Esophagus (tissue), 2 donors: Measurements from ENCODE around the gene SLC24A4. TPM values are rescaled to one million over a fixed set of nuclear protein-coding genes. Genes with fewer than 3 reads are reported as not detected.

Experiments used
- H3K27ac ChIP-seq, 2 donors: one replicate each; pipeline ENCODE4 v1.5.1; 2013; ENCODE audit warnings: low read depth in 2 of 2, mild to moderate bottlenecking in 2 of 2, inconsistent platforms in 1 of 2, low read length in 1 of 2, moderate library complexity in 1 of 2
- H3K27me3 ChIP-seq, 2 donors: one replicate each; pipeline ENCODE4 v1.6.1; 2013; ENCODE audit warnings: low read length in 2 of 2, control low read depth in 1 of 2, mild to moderate bottlenecking in 1 of 2; ENCODE audit not compliant: insufficient read depth in 2 of 2, control insufficient read depth in 1 of 2
- H3K36me3 ChIP-seq, 2 donors: one replicate each; pipeline ENCODE4 v1.6.1; 2013; ENCODE audit warnings: low read length in 1 of 2; ENCODE audit not compliant: control insufficient read depth in 2 of 2, insufficient read depth in 2 of 2
- H3K4me1 ChIP-seq, 2 donors: one replicate each; pipeline ENCODE4 v1.6.1; 2013; ENCODE audit warnings: low read length in 1 of 2; ENCODE audit not compliant: control insufficient read depth in 2 of 2, insufficient read depth in 2 of 2
- H3K4me3 ChIP-seq, 2 donors: one replicate each; pipeline ENCODE4 v1.5.1; 2013; ENCODE audit warnings: low read length in 2 of 2, mild to moderate bottlenecking in 2 of 2, low read depth in 1 of 2, moderate library complexity in 1 of 2
- H3K9me3 ChIP-seq, 2 donors: one replicate each; pipeline ENCODE4 v1.6.1; 2013; ENCODE audit warnings: mild to moderate bottlenecking in 2 of 2, low read depth in 1 of 2, low read length in 1 of 2, moderate library complexity in 1 of 2; ENCODE audit not compliant: control insufficient read depth in 2 of 2, insufficient read depth in 1 of 2
- WGBS, 2 donors: extraction: QIAGEN DNeasy Blood & Tissue Kit; methylation state at CpG; one replicate each; pipeline ENCODE4 v1.1.7; 2013; 5-methylcytosine and 5-hydroxymethylcytosine counted together
- polyA plus RNA-seq, 2 donors: library from polyadenylated mRNA; stranded (reverse); fragments of 200-250 nt; gene quantifications; one replicate each; pipeline ENCODE4 v1.2.3, GENCODE V29; 2013
- donor health status: healthy with polysubstance abuse.
- donor health status: Bipolar disorder and iron deficiency.

Gene SLC24A4
- polyA plus RNA-seq, 2 donors: 0.04 TPM

DNA sequence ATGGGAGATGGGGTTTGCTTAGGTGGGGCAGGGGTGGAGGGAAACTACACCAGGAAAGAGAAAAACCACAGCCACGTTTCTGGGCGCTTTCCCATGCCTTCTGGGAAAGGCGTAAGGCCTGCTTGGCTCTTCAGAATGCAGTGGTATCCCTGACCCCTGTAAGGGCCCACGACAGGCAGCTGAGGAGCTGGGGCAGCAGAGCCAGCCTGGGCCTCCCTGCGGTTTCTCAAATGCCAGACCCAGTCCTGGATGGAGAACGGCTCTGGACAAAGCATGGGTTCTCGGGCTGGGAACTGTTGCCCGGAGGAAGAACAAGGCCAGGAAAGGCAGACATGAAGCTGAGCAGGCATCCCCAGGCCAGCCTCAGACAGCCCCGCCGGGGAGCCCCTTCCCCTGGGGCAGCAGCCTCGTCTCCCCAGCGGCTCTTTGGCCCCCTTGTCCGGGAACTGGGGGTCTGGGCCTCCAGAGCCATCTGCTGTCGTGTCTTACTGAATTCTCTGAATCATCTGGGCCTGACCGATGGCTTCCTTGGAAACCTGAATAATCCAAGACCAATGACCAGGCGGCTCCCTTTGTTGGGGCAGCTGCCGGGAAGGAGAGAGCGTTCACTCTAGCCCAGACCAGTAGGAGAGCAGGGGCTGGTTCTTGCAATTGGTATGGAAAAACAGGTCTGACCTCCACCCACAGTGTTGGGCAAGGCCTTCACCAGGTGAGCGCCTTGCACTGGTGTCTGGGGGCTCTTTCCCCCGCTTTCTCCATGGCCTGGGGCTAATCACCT, 126.6 kb downstream of the SLC24A4 start:
- no peaks in the 10 kb centered on the region for H3K9me3 ChIP-seq
- 80 to 83% methylated on average over 20 of the region's 20 CpGs for WGBS, 2 donors
- no peak overlapping the region for H3K27ac ChIP-seq

DNA sequence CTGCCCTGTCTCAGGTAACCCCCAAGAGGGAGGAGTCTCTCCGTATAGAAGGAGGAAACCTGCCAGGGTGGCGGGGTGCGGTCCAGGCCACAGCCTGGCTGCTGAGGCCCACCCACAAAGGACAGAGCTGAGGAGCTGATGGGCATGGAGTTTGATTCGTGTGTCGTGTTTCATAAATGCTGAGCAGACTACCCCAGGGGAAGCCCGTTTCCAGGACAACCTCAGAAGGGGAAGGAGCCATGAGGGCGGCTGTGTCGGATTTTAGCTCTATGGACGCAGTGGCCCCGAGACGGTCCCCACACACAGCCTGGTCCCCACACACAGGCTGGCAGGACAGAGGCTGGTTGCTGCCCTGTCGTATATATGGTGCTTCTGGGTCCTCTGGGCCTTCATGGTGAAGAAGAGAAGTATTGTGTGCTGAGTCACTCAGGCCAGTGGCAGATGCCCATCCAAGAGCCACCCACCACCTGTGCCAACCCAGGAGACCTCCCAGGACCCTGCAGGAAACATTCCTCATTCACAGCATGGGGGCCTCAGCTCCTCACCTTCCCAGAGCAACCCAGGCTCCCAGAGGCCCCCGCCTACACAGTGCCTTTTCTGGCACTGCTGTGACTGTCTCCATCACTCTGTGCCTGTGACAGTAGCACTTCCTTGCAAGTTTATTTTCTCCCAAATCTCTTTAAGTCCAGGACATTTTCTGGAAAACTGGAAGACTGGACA, 127.5 kb downstream of the SLC24A4 start:
- Histone ChIP-seq H3K4me1 (no peaks in the 10 kb centered on the region), H3K9me3 (no peaks in the 10 kb centered on the region), H3K27ac (no peak overlapping the region), H3K27me3 (no peaks in the 10 kb centered on the region), H3K36me3 (no peaks in the 10 kb centered on the region), H3K4me3 (no peak overlapping the region)
- 74% methylated on average over 13 of the region's 13 CpGs for WGBS, 2 donors

More for the DNA sequence above, 126.6 kb downstream of the SLC24A4 start:
- Histone ChIP-seq H3K4me3 (no peak overlapping the region), H3K4me1 (no peaks in the 10 kb centered on the region), H3K36me3 (no peaks in the 10 kb centered on the region), H3K27me3 (no peaks in the 10 kb centered on the region)

DNA sequence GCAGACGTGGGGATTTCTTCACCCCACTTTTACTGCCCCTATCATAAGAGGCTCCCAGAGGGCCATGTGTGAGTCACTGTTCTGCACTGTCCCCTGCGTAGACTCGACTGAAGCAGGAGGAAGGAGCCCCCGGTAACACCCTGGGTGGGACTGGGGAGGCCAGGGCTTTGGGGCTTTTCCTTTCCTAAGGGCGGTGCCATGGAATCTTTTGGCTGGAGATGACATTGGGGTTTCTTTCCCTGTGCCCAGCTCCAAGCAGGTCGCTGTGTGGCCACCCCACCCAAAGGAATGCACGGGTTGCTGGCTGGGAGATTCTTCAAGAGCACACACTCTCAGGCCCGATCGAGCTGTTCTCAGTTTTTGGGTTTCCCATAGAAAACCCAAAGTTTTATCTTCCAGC, 128.3 kb downstream of the SLC24A4 start:
- Histone ChIP-seq H3K27me3 (no peaks in the 10 kb centered on the region), H3K36me3 (no peaks in the 10 kb centered on the region), H3K4me1 (no peaks in the 10 kb centered on the region), H3K27ac (no peak overlapping the region), H3K4me3 (no peak overlapping the region), H3K9me3 (no peaks in the 10 kb centered on the region)
- 73 to 79% methylated on average over 9 of the region's 9 CpGs for WGBS, 2 donors

DNA sequence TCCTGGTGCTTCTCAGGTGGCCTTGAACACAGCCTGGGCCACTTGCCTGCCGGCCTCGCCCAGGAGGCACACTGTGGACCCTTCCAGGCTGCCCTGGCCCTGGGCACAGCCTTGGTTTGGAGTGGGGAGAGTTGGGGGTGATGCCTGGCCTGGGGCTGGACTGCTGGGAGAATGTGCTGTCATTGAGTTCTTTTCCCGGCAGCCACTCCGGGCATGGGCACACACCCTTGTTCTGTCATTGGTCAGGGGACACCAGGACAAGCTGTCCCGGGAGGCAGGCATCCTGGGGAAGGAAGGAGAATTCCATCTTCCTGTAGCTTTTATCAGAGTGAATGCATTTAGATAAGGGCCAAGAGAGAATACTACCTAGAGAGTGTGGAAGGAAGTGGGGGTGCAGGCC, 128.8 kb downstream of the SLC24A4 start:
- no peaks in the 10 kb centered on the region for H3K36me3 ChIP-seq
- 66 to 76% methylated on average over 5 of the region's 5 CpGs for WGBS, 2 donors

DNA sequence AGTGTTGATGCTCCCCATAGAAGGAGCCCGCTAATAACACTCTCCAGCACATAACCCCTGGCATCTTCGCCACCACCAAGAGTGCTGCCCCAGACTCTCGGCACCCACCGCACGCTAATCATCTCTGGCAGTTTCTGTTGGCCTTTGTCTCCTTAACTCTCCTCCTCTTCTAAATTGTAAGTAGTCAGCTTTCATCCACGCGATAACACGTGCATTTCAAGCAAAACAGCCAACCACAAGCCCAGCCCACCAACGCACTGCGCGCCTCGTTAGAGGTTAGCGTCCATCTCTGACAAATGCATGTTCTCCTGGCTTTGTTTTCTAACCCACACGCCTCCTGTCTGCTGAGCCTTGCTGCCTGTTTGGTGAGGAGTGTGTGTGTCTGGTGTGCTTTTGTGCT, 129.5 kb downstream of the SLC24A4 start:
- H3K27ac ChIP-seq: no peak overlapping the region
- H3K4me3 ChIP-seq: no peak overlapping the region
- WGBS, 2 donors: 90% methylated on average over 14 of the region's 14 CpGs
- H3K36me3 ChIP-seq: no peaks in the 10 kb centered on the region
- H3K27me3 ChIP-seq: no peaks in the 10 kb centered on the region
- no peaks in the 10 kb centered on the region for H3K4me1 ChIP-seq
- no peaks in the 10 kb centered on the region for H3K9me3 ChIP-seq

More for the DNA sequence above, 128.8 kb downstream of the SLC24A4 start:
- H3K4me1 ChIP-seq: no peaks in the 10 kb centered on the region
- H3K27me3 ChIP-seq: no peaks in the 10 kb centered on the region
- H3K9me3 ChIP-seq: no peaks in the 10 kb centered on the region
- no peak overlapping the region for H3K27ac ChIP-seq
- no peak overlapping the region for H3K4me3 ChIP-seq

DNA sequence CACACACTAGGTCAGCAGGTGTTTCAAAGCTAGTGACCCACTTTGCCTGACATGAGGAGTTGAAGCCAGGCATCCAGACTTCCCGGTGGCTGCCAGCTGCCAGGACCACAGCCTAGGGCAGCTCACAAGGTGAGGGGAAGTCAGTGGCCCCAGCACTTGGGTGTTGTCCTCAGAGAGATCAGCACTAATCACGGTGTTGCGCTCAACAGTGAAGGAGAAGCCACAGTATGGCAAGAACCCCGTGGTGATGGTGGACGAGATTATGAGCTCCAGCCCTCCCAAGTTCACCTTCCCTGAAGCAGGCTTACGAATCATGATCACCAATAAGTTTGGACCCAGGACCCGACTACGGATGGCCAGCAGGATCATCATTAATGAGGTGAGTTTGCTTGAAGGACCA, 130.7 kb downstream of the SLC24A4 start:
- H3K27ac ChIP-seq: no peak overlapping the region
- H3K27me3 ChIP-seq: no peaks in the 10 kb centered on the region
- no peaks in the 10 kb centered on the region for H3K4me1 ChIP-seq
- H3K4me3 ChIP-seq: no peak overlapping the region
- no peaks in the 10 kb centered on the region for H3K36me3 ChIP-seq
- H3K9me3 ChIP-seq: no peaks in the 10 kb centered on the region
- 89 to 91% methylated on average over 8 of the region's 8 CpGs for WGBS, 2 donors

DNA sequence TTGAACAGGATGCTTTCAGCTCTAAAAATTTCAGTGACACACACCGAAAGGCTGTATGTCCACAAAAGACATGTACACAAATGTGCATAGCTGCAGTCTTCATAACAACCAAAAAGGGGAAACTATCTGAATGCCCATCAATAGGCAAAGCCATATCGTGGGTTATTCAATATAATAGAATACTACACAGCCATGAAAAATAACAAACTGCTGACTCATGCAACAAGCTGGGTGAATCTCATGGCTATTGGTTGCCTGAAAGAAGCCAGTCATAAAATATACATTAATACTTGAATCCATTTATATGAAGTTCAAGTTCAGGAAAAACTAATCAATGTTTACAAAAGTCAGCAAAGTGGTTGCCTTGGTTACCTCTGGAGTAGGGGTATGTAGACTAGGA, 132.3 kb downstream of the SLC24A4 start:
- H3K27me3 ChIP-seq: no peaks in the 10 kb centered on the region
- H3K27ac ChIP-seq: no peak overlapping the region
- no peaks in the 10 kb centered on the region for H3K36me3 ChIP-seq
- 95 to 100% methylated on average over 2 of the region's 2 CpGs for WGBS, 2 donors
- peaks cover 0 to 3% of the 10 kb centered on the region in 2 donors for H3K4me1 ChIP-seq
- H3K4me3 ChIP-seq: no peak overlapping the region
- no peaks in the 10 kb centered on the region for H3K9me3 ChIP-seq

DNA sequence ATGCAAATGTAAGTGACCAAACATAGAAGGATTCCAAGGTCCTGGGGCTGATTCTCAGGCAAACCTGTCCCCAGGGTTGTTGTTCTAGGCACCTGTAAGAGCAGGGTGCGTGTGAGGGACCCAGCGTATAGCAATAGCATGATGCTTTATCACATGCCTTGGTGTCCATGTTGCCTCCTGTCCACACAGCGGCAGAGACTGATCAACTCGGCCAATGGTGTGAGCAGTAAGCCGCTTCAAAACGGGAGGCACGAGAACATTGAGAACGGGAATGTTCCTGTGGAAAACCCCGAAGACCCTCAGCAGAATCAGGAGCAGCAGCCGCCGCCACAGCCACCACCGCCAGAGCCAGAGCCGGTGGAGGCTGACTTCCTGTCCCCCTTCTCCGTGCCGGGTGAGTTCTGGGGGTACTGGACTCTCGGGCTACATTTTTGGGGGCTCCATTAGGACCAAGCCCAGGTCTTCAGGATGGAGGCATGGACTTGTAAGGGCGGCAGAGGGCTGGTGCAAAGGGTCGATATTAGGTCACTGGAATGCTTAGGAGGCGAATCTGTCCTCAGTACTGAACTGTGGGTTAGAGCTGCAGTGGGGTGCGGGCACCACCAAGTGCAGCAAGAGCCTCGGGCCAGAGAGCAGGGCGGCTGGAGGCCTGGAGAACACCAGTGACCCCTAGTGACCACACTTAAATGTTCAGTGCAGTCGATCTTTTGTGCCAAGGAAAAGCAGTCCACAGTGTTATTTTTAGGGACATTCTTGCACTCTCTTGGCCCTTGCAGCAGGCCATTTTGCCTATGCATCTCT, 133.4 kb downstream of the SLC24A4 start:
- H3K9me3 ChIP-seq: no peaks in the 10 kb centered on the region
- 67 to 70% methylated on average over 23 of the region's 23 CpGs for WGBS, 2 donors
- no peak overlapping the region for H3K27ac ChIP-seq
- no peaks in the 10 kb centered on the region for H3K36me3 ChIP-seq
- H3K4me1 ChIP-seq: peaks cover 0 to 3% of the 10 kb centered on the region in 2 donors
- no peak overlapping the region for H3K4me3 ChIP-seq
- H3K27me3 ChIP-seq: no peaks in the 10 kb centered on the region

DNA sequence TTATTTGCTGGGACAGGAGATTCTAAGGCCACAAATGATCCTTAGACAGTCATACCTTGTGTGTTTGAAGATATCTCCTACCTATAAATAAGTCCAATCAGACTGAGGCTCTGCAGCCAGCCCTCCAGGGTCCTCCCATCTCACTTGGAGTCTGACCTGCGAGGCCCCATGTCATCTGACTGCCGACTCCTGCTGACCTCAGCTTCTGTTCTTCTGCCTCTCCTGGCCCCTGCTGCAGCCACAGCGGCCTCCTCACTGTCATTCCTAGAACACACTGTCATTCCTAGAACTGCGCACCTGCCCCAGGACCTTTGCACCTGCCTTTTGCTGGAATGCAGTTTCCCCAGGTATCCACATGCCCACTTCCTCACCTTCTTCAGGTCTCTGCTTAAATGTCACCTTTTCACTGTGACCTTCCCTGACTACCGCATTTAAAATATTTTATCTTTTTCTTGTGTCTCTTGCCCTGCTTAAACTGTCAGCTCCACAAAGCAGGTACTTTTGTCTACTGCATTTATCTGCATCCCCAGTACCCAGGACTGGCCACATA, 134.1 kb downstream of the SLC24A4 start:
- H3K4me3 ChIP-seq: no peak overlapping the region
- H3K27me3 ChIP-seq: no peaks in the 10 kb centered on the region
- H3K9me3 ChIP-seq: no peaks in the 10 kb centered on the region
- no peaks in the 10 kb centered on the region for H3K36me3 ChIP-seq
- H3K27ac ChIP-seq: no peak overlapping the region
- peaks cover 0 to 3% of the 10 kb centered on the region in 2 donors for H3K4me1 ChIP-seq
- WGBS, 2 donors: 85 to 86% methylated on average over 5 of the region's 5 CpGs
